OCI-LY7 (cell line): ENCODE results near the gene HORMAD2.
"Not testable (repeated sequence)": the region's sequence is repeated elsewhere in the genome, so short reads cannot be mapped to it uniquely, and the experiment has no call there.

Source experiments
- EZH2phosphoT487 ChIP-seq: fragments of 200-600 bp; sonication (generic); IDR thresholded peaks from 2 replicates; pipeline ENCODE4 v1.6.1; 2018; ENCODE audit warnings: low read depth, borderline replicate concordance, mild to moderate bottlenecking, mixed run types, antibody characterized with exemption, low read length, moderate library complexity, mixed read lengths
- TF ChIP-seq, protein P1 (sequence below): fragments of 200-600 bp; sonication (generic); conservative IDR thresholded peaks from 2 replicates; pipeline ENCODE4 v1.5.1; 2014; ENCODE audit warnings: mild to moderate bottlenecking, antibody characterized with exemption, low read length, moderate library complexity, mixed read lengths

DNA sequence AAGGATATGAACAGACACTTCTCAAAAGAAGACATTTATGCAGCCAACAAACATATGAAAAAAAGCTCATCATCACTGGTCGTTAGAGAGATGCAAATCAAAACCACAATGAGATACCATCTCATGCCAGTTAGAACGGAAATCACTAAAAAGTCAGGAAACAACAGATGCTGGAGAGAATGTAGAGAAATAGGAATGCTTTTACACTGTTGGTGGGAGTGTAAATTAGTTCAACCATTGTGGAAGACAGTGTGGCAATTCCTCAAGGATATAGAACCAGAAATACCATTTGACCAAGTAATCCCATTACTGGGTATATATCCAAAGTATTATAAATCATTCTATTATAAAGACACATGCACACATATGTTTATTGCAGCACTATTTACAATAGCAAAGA lies 20.5 kb downstream of the HORMAD2 start:
- TF ChIP-seq, protein P1, sequence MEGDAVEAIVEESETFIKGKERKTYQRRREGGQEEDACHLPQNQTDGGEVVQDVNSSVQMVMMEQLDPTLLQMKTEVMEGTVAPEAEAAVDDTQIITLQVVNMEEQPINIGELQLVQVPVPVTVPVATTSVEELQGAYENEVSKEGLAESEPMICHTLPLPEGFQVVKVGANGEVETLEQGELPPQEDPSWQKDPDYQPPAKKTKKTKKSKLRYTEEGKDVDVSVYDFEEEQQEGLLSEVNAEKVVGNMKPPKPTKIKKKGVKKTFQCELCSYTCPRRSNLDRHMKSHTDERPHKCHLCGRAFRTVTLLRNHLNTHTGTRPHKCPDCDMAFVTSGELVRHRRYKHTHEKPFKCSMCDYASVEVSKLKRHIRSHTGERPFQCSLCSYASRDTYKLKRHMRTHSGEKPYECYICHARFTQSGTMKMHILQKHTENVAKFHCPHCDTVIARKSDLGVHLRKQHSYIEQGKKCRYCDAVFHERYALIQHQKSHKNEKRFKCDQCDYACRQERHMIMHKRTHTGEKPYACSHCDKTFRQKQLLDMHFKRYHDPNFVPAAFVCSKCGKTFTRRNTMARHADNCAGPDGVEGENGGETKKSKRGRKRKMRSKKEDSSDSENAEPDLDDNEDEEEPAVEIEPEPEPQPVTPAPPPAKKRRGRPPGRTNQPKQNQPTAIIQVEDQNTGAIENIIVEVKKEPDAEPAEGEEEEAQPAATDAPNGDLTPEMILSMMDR, result not testable (repeated sequence)
- TF ChIP-seq EZH2phosphoT487, result not testable (repeated sequence)
